ENCODE measurements around the gene RNASE8. TPM values are rescaled to one million over a fixed set of nuclear protein-coding genes. Genes with fewer than 3 reads are reported as not detected.

The RNASE8 gene
- total RNA-seq, 1 donor from 2014 or later: not detected

DNA sequence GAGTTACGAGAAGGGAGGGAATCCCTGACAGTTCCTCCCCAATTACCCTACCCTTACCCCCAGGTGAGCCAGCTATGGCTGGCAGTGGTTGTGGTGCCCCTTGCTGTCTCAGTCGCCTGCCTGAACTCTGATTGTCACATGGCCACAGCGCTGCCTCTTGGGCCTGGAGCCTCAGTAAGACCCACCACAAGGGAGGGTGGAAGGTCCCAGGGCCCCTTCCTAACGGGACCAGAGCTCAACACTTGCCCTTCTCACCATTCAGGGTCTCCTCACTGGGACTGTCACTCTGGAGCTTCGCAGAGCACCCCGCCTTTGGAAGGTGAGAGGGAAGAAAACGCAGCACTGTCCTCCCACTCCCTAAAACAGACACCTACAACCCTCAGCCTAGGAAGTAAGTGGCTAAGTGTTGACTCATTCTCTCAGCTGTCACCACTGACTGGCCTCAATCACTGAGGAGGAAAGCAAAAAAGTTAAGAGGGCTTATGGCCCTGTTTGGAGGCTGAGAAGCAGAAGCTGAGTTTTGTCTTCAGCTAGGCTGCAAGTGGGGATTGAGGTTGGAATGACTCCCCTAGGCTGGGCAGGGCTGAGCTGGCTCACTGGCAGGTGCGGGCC is 44.3 kb downstream of the RNASE8 start:
- Mint-ChIP-seq H3K36me3 (ENCODE audit: low read depth, unreplicated experiment) (peaks cover 4% of the 10 kb centered on the region), H3K27ac (ENCODE audit: unreplicated experiment) (peak overlapping the region; percentile 37), H3K4me1 (ENCODE audit: unreplicated experiment) (peaks cover 44% of the 10 kb centered on the region), H3K4me3 (ENCODE audit: unreplicated experiment) (peak overlapping the region; percentile 26), H3K9me3 (ENCODE audit: unreplicated experiment) (no peaks in the 10 kb centered on the region), H3K27me3 (ENCODE audit: unreplicated experiment) (peaks cover 8% of the 10 kb centered on the region)
- no peak for DNase-seq (ENCODE audit: low spot score)
- TF ChIP-seq, protein P1, sequence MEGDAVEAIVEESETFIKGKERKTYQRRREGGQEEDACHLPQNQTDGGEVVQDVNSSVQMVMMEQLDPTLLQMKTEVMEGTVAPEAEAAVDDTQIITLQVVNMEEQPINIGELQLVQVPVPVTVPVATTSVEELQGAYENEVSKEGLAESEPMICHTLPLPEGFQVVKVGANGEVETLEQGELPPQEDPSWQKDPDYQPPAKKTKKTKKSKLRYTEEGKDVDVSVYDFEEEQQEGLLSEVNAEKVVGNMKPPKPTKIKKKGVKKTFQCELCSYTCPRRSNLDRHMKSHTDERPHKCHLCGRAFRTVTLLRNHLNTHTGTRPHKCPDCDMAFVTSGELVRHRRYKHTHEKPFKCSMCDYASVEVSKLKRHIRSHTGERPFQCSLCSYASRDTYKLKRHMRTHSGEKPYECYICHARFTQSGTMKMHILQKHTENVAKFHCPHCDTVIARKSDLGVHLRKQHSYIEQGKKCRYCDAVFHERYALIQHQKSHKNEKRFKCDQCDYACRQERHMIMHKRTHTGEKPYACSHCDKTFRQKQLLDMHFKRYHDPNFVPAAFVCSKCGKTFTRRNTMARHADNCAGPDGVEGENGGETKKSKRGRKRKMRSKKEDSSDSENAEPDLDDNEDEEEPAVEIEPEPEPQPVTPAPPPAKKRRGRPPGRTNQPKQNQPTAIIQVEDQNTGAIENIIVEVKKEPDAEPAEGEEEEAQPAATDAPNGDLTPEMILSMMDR (IDR thresholded peaks at IDR 0.05; ENCODE audit: unreplicated experiment): no peak

DNA sequence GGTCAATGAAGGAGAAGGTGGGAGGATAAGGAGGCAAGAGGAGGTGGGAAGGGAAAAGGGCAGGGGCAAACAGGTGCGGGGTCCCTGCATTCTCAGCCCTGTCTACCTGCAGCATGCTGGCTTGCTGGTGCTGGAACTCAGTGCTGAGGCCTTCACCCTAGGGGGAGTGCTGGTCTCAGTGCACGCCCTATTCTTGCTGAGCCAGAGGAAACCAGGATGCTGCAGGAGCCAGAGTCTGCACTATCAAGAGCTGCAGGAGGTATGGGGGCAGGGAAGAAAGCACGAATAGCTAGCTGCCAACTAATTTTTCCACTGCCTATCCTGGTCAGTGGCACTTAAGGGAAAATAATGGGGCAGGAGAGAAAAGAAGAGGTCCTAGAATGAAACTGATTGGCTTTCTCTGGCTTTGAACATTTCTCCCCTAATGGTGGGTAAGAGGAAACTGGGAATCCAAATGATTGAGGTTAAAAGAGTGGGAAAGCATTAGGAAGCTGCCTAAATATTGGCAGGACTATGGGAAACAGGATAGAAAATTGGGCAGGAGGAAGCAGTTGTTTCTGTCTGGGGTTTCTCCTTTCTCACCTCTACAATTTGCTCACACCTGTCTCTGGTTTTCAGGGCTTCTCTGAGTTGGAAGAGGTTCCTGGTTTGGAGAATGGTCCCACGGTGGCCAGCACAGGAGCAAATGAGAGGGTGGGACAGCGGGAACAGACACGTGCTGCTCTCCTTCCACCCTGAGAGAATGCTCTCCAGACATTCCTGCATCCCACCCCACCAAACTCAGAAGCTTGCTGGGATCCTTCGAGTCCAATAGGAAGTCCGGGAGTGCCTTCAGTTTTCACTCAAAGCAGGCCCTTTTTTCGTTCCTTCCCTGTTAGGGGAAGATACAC is 45.1 kb downstream of the RNASE8 start:
- TF ChIP-seq, protein P1 (IDR thresholded peaks at IDR 0.05; ENCODE audit: unreplicated experiment): no peak
- H3K4me3 Mint-ChIP-seq (ENCODE audit: unreplicated experiment): peak overlapping the region; percentile 91
- peaks cover 4% of the 10 kb centered on the region for H3K36me3 Mint-ChIP-seq (ENCODE audit: low read depth, unreplicated experiment)
- no peak for DNase-seq (ENCODE audit: low spot score)
- H3K9me3 Mint-ChIP-seq (ENCODE audit: unreplicated experiment): no peaks in the 10 kb centered on the region
- H3K4me1 Mint-ChIP-seq (ENCODE audit: unreplicated experiment): peaks cover 44% of the 10 kb centered on the region
- H3K27ac Mint-ChIP-seq (ENCODE audit: unreplicated experiment): peak overlapping the region; percentile 84
- peaks cover 5% of the 10 kb centered on the region for H3K27me3 Mint-ChIP-seq (ENCODE audit: unreplicated experiment)

DNA sequence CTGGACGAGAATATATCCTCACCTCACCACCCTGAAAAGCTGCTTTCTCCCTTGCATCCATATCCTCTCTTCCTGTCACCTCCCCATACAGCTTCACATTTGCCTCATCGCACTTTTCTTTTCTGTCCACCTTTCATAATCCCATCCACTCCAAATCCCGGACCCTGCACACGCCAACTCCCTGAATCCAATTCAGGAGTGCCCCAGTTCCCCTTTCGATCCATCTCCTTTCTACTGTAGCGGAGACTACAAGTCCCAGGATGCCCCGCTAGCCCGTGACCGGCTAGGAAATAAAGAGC is 45.7 kb downstream of the RNASE8 start:
- DNase-seq (ENCODE audit: low spot score): no peak
- Mint-ChIP-seq H3K27ac (ENCODE audit: unreplicated experiment) (peak overlapping the region; percentile 84), H3K36me3 (ENCODE audit: low read depth, unreplicated experiment) (peaks cover 4% of the 10 kb centered on the region), H3K4me1 (ENCODE audit: unreplicated experiment) (peaks cover 44% of the 10 kb centered on the region), H3K9me3 (ENCODE audit: unreplicated experiment) (no peaks in the 10 kb centered on the region), H3K4me3 (ENCODE audit: unreplicated experiment) (peak overlapping the region; percentile 91), H3K27me3 (ENCODE audit: unreplicated experiment) (peaks cover 5% of the 10 kb centered on the region)
- TF ChIP-seq, protein P1 (IDR thresholded peaks at IDR 0.05; ENCODE audit: unreplicated experiment): peak; percentile 73

DNA sequence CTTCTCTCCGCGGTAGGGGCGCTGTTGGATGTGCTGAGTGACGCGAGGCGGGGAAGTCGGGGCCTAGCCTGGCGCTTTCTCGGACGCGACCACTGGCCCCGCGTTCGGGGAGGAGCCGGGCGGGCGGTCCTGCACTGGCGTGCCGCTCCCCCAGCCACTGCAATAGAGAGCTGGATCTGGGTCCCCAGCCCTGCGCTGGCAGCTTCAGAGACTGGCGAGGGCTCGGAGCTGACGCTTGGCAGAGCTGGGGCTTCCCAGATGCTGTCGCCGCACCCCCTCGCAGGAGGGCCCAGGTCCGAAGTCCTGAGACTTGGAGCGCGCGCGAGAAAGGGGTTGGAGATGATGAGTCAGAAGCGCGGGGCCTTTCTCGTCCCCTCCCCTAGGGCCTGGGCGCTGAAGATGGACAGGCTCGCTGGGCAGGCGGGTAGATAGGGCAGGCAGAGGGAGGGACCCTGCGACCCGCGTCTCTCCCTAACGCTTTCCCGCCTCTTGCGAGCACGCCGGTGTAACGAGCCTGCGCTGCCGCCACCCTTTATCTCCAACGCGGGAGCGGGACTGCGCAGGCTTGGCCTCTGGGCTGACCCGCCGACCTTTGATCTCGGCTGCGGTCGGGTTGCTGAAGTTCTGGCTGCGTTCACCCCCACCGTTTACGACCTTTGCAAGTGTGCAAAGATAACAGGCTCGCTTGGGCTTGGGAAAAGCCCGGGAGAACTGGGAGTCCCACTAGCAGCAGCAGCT is 46.3 kb downstream of the RNASE8 start:
- H3K4me1 Mint-ChIP-seq (ENCODE audit: unreplicated experiment): peaks cover 42% of the 10 kb centered on the region
- peak overlapping the region; percentile 70 for H3K27ac Mint-ChIP-seq (ENCODE audit: unreplicated experiment)
- H3K36me3 Mint-ChIP-seq (ENCODE audit: low read depth, unreplicated experiment): peaks cover 2% of the 10 kb centered on the region
- TF ChIP-seq, protein P1 (IDR thresholded peaks at IDR 0.05; ENCODE audit: unreplicated experiment): no peak
- H3K27me3 Mint-ChIP-seq (ENCODE audit: unreplicated experiment): peaks cover 5% of the 10 kb centered on the region
- DNase-seq (ENCODE audit: low spot score): peak; percentile 95
- peak overlapping the region; percentile 91 for H3K4me3 Mint-ChIP-seq (ENCODE audit: unreplicated experiment)
- H3K9me3 Mint-ChIP-seq (ENCODE audit: unreplicated experiment): no peaks in the 10 kb centered on the region

Measured in endothelial cell (in vitro differentiated cells).